Measurements from ENCODE around the gene CFAP46.

DNA sequence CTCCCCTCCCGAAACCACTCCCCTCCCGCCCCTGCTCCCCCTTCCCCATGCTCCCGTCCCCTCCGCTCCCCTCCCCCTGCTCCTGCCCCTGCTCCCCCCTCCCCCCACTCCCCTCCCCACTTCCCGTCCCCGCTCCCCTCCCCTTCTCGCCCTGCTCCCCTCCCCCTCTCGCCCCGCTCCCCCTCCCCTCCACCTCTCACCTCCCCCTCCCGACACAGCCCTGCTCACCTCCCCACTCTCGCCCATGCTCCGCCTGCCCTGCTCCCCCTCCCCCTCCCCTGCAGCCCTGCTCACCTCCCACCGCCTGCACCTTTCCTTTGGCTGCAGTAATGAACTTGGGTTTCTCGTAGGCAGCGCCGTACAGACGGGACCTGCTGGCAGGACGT is 106.5 kb downstream of the CFAP46 start:
- no peak for TF ChIP-seq EZH2phosphoT487 (IDR thresholded peaks at IDR 0.05; ENCODE audit: borderline replicate concordance)
- TF ChIP-seq, protein P1, sequence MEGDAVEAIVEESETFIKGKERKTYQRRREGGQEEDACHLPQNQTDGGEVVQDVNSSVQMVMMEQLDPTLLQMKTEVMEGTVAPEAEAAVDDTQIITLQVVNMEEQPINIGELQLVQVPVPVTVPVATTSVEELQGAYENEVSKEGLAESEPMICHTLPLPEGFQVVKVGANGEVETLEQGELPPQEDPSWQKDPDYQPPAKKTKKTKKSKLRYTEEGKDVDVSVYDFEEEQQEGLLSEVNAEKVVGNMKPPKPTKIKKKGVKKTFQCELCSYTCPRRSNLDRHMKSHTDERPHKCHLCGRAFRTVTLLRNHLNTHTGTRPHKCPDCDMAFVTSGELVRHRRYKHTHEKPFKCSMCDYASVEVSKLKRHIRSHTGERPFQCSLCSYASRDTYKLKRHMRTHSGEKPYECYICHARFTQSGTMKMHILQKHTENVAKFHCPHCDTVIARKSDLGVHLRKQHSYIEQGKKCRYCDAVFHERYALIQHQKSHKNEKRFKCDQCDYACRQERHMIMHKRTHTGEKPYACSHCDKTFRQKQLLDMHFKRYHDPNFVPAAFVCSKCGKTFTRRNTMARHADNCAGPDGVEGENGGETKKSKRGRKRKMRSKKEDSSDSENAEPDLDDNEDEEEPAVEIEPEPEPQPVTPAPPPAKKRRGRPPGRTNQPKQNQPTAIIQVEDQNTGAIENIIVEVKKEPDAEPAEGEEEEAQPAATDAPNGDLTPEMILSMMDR (conservative IDR thresholded peaks at IDR 0.05; ENCODE audit: low read length), result no peak
